Keratinocyte (primary cell): ENCODE results near the gene MYO1E. TPM values are rescaled to one million over a fixed set of nuclear protein-coding genes. Genes with fewer than 3 reads are reported as not detected.

ENCODE experiments used
- DNase-seq: peaks from one replicate; pipeline ENCODE4 v3.0.0-alpha.2; 2011; ENCODE audit warnings: low read depth, missing footprints, low spot score
- FAIRE-seq: peaks from 2 replicates; lab custom pipeline; 2011; peaks lifted over from hg19 to GRCh38; lab: Jason Lieb, UNC
- H2AFZ ChIP-seq: 2 replicates; pipeline ENCODE4 v1.6.0; 2012; ENCODE audit warnings: low read length, control low read depth, inconsistent platforms; ENCODE audit not compliant: control insufficient read depth
- H3K27ac ChIP-seq: 2 replicates; pipeline ENCODE4 v1.5.1; 2011; ENCODE audit warnings: low read length; ENCODE audit not compliant: control insufficient read depth, insufficient read depth
- H3K27me3 ChIP-seq: 3 replicates; pipeline ENCODE4 v1.6.0; 2011; ENCODE audit warnings: low read length; ENCODE audit not compliant: control insufficient read depth, insufficient read depth; ENCODE audit errors: extremely low read depth
- H3K36me3 ChIP-seq, 2 experiments: 2 replicates in 1 of 2; 3 replicates in 1 of 2; pipeline ENCODE4 v1.5.1; 2011; ENCODE audit warnings: low read length in 2 of 2, mild to moderate bottlenecking in 1 of 2; ENCODE audit not compliant: control insufficient read depth in 2 of 2, insufficient read depth in 2 of 2; ENCODE audit errors: extremely low read depth in 1 of 2
- H3K4me1 ChIP-seq: 3 replicates; pipeline ENCODE4 v1.5.1; 2011; ENCODE audit warnings: low read length; ENCODE audit not compliant: control insufficient read depth, insufficient read depth; ENCODE audit errors: extremely low read depth
- H3K4me2 ChIP-seq: 3 replicates; pipeline ENCODE4 v1.6.0; 2011; ENCODE audit warnings: low read depth, low read length; ENCODE audit not compliant: control insufficient read depth, insufficient read depth; ENCODE audit errors: extremely low read depth
- H3K4me3 ChIP-seq, 3 experiments: fragments of 200-600 bp in 1 of 3; sonication (generic) in 1 of 3; 2 replicates in 2 of 3; 3 replicates in 1 of 3; pipeline ENCODE4 v1.5.1; 2011 to 2016; ENCODE audit warnings: low read length in 3 of 3, mild to moderate bottlenecking in 3 of 3, control low read depth in 2 of 3, inconsistent platforms in 1 of 3, low read depth in 1 of 3, mixed read lengths in 1 of 3, mixed run types in 1 of 3, moderate library complexity in 1 of 3; ENCODE audit not compliant: control insufficient read depth in 2 of 3, insufficient read depth in 2 of 3; ENCODE audit errors: extremely low read depth in 1 of 3
- H3K79me2 ChIP-seq: 2 replicates; pipeline ENCODE4 v1.6.0; 2012; ENCODE audit warnings: low read length; ENCODE audit not compliant: control insufficient read depth, insufficient read depth
- H3K9ac ChIP-seq: 3 replicates; pipeline ENCODE4 v1.6.0; 2011; ENCODE audit warnings: low read length; ENCODE audit not compliant: control insufficient read depth, insufficient read depth; ENCODE audit errors: extremely low read depth
- H3K9me1 ChIP-seq: 3 replicates; pipeline ENCODE4 v1.6.0; 2011; ENCODE audit warnings: low read length; ENCODE audit not compliant: control insufficient read depth, insufficient read depth; ENCODE audit errors: extremely low read depth
- H3K9me3 ChIP-seq: 2 replicates; pipeline ENCODE4 v1.5.1; 2012; ENCODE audit warnings: low read depth, low read length; ENCODE audit not compliant: control insufficient read depth
- H4K20me1 ChIP-seq: 3 replicates; pipeline ENCODE4 v1.6.0; 2011; ENCODE audit warnings: low read length; ENCODE audit not compliant: control insufficient read depth, insufficient read depth; ENCODE audit errors: extremely low read depth
- EZH2 ChIP-seq: IDR thresholded peaks from one replicate; pipeline ENCODE4 v1.6.1; 2012; ENCODE audit warnings: inconsistent platforms, mild to moderate bottlenecking, low read length, moderate library complexity
- dilution Hi-C: fragments of 300-500 bp; cut with MboI; formaldehyde crosslinking; loops from one replicate; pipeline ENCODE4 v1.7.0; 2020; ENCODE audit warnings: low sequenced_read_pairs; ENCODE audit not compliant: extremely low pct_ligation_motif_present
- polyA plus RNA-seq, 5 experiments: library from polyadenylated mRNA; depleted of rRNA in 3 of 5; stranded (reverse) in 3 of 5; stranded (forward) in 1 of 5; unstranded in 1 of 5; fragments of >200 nt; gene quantifications; 1 replicate in 1 of 5; 2 replicates in 3 of 5; 3 replicates in 1 of 5; pipeline versions ENCODE4 v1.2.1 to v1.2.3, GENCODE V29; 2011 to 2012; ENCODE audit warnings: missing spikeins in 2 of 5, low read depth in 1 of 5, low replicate concordance in 1 of 5
- TF ChIP-seq, protein P1 (sequence below), 3 experiments: IDR thresholded peaks in 1 of 3; conservative IDR thresholded peaks in 1 of 3; optimal IDR thresholded peaks in 1 of 3; 2 replicates in 2 of 3; 3 replicates in 1 of 3; pipeline versions ENCODE3 to v1.5.1; 2011; ENCODE audit warnings: low read length in 3 of 3, mild to moderate bottlenecking in 3 of 3, moderate library complexity in 2 of 3, control low read depth in 1 of 3, inconsistent platforms in 1 of 3; ENCODE audit not compliant: insufficient read depth in 2 of 3; ENCODE audit errors: extremely low read depth in 1 of 3

MYO1E gene
- polyA plus RNA-seq, 1 donor (not counting 4 experiments of a cell fraction or from before 2014, with no cell fraction given) = 213 TPM

DNA sequence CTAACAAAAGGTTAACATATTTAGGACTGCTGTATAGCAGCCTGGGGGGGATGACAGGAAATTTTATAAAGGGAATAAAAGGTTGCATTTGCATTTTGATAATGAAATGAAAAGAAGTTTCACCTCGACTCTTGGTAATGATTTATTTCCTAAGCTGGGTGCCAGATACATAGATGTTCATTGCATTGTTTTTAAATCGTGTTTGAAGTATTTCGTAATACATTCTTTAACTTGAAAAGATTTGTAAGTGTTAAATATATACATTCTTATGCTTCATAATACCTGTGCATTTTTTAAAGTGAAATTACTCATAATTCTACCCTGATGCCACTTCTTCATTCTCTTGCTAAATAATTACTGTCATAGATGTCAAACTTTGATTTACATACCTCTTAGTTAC, 143.2 kb downstream of the MYO1E start:
- Histone ChIP-seq H3K9me3 (no peaks in the 10 kb centered on the region), H3K9ac (no peak overlapping the region), H3K79me2 (peaks cover 8% of the 10 kb centered on the region), H3K4me1 (peaks cover 7% of the 10 kb centered on the region), H4K20me1 (peaks cover 6% of the 10 kb centered on the region), H3K4me3 (no peak overlapping the region), H3K4me2 (no peak overlapping the region), H3K27ac (no peak overlapping the region), H3K9me1 (peaks cover 3% of the 10 kb centered on the region), H3K27me3 (no peaks in the 10 kb centered on the region), H2AFZ (no peak overlapping the region), H3K36me3 (peaks cover 27 to 38% of the 10 kb centered on the region in 2 experiments)
- dilution Hi-C loops = no loop called here
- FAIRE-seq = no peak
- DNase-seq = no peak
- TF ChIP-seq, protein P1, sequence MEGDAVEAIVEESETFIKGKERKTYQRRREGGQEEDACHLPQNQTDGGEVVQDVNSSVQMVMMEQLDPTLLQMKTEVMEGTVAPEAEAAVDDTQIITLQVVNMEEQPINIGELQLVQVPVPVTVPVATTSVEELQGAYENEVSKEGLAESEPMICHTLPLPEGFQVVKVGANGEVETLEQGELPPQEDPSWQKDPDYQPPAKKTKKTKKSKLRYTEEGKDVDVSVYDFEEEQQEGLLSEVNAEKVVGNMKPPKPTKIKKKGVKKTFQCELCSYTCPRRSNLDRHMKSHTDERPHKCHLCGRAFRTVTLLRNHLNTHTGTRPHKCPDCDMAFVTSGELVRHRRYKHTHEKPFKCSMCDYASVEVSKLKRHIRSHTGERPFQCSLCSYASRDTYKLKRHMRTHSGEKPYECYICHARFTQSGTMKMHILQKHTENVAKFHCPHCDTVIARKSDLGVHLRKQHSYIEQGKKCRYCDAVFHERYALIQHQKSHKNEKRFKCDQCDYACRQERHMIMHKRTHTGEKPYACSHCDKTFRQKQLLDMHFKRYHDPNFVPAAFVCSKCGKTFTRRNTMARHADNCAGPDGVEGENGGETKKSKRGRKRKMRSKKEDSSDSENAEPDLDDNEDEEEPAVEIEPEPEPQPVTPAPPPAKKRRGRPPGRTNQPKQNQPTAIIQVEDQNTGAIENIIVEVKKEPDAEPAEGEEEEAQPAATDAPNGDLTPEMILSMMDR (optimal IDR thresholded peaks at IDR 0.05 in 1 of 3, IDR thresholded peaks at IDR 0.05 in 1 of 3, conservative IDR thresholded peaks at IDR 0.05 in 1 of 3; ENCODE audit: extremely low read depth in 1 of 3, insufficient read depth in 2 of 3, low read length in 3 of 3) = no peak
- TF ChIP-seq EZH2 = no peak

DNA sequence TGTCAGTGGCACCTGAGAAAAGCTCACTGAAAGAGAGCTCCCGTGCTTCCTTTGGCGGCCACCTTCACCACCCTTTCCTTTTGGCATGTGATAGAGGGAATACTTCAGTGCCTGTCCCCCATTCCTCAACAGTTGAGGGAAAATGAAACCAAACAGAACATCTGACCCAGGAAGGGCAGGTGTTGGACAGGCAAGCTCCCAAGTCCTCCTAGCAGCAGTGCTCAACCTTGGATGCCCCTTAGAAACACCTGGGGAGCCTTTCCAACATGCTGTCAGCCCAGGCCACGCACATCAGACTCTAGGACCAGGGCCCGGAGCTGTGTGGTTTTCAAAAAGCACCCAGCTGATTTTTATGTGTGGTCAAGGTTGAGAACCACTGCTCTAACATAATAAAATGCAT, 143.7 kb downstream of the MYO1E start:
- H3K36me3 ChIP-seq = peaks cover 31 to 42% of the 10 kb centered on the region in 2 experiments
- TF ChIP-seq, protein P1 (optimal IDR thresholded peaks at IDR 0.05 in 1 of 3, IDR thresholded peaks at IDR 0.05 in 1 of 3, conservative IDR thresholded peaks at IDR 0.05 in 1 of 3; ENCODE audit: extremely low read depth in 1 of 3, insufficient read depth in 2 of 3, low read length in 3 of 3) = no peak
- no peak for TF ChIP-seq EZH2
- H3K9me1 ChIP-seq = peaks cover 3% of the 10 kb centered on the region
- H3K9me3 ChIP-seq = no peaks in the 10 kb centered on the region
- no peak for FAIRE-seq
- H3K4me3 ChIP-seq = no peak overlapping the region
- no peak overlapping the region for H3K27ac ChIP-seq
- H3K79me2 ChIP-seq = peaks cover 8% of the 10 kb centered on the region
- dilution Hi-C loops = no loop called here
- no peak overlapping the region for H3K9ac ChIP-seq
- H3K27me3 ChIP-seq = no peaks in the 10 kb centered on the region
- peaks cover 6% of the 10 kb centered on the region for H4K20me1 ChIP-seq
- no peak for DNase-seq
- H3K4me2 ChIP-seq = no peak overlapping the region
- no peak overlapping the region for H2AFZ ChIP-seq
- peaks cover 7% of the 10 kb centered on the region for H3K4me1 ChIP-seq
